ENCODE data around the gene PRKCA.
"Not testable (repeated sequence)": the region's sequence is repeated elsewhere in the genome, so short reads cannot be mapped to it uniquely, and the experiment has no call there.

PRKCA gene

DNA sequence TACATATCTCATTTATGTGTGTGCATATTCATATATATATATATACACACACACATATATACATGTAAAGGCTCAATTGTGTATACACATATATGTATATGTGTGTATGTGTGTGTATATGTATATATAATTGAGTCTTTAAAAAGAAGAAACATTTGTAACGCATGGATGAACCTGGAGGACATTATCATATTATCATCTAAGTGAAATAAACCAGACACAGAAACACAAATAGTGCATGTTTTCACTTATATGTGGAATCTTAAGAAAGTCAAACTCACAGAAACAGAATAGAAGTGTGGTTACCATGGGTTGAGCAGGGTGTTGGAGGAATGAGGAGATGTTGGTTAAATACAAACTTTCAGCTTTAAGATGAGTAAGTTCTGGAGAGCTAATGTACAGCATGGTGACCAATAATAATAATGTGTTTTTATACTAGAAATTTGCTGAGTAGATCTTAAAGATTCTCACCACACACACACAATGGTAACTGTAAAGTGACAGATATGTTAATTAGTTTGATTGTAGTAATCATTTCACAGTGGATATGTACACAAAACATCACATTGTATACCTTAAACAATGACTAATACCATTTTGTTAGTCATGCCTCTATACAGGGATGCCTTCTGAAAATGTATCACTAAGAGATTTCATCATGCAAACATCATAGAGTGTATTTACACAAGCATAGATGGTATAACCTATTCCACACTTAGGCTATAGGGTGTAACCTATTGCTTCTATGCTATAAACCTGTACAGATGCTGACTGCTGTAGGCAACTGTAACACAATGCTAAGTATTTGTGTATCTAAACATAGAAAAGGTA, 399.9 kb downstream of the PRKCA start:
- H3K4me3 ChIP-seq: no peak overlapping the region

DNA sequence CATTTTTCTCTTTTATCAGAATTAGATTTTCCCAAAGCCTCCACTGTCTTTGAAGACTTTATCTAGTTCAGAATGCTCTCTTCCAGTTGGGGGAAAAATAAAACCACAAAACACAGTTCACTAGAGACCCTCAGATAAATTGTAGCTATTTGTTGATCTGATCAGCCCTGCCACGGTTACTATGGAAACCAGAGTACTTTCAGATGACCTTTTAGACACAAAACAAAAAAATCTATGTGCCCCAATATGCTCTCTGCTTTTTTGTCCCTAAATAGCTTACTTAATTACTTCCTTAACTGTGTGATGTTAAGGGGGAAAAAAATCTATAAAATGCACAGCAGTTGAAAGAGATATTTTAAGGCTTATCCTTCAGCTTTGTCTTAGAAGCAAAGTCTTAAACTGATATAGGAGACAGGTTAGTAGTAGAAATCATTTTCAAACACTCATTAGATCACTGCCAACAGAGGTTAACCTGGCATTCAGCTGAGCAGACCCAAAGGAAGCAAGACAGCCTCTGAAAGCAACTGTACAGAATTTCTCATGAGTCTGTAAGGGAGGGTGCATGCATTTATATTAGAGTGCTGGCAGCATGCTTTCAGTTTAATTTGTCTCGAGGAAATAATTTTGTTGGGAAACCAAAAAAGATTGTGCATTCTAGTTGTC, 402.6 kb downstream of the PRKCA start:
- H3K4me3 ChIP-seq: no peak overlapping the region
- peak overlapping the region in 1 of 21 experiments; percentile 23 for H3K27ac ChIP-seq

More for the DNA sequence above, 399.9 kb downstream of the PRKCA start:
- no peak overlapping the region for H3K27ac ChIP-seq

DNA sequence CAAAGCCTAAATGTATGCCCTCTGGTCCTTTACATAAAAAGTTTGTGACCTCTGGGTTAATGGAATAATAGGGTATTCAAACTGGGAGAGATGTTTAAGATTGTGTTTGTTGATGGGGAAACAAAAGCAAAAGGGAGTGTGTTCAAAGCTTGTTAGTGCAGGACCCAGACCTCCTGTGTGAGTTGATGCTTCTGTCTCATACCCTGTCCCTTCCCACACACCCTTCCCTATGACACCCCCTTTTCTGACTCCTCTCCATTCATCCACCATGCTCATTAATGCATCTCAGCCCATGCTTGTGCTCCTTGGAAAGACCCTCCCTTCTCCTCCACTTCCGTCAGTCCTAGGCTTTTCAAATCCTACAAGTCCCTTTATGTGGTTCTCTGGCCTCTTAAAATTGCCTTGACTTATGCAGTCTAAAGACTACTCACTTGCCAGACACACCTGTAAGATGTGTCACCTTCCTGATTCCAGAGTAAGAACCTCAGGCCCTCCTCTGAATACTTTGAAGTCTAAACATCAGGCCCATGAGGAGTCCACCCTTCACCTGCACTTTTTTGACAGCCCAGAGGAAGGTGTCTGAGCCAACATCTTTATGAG, 404.5 kb downstream of the PRKCA start:
- Histone ChIP-seq H3K27ac (no peak overlapping the region), H3K4me3 (no peak overlapping the region)

DNA sequence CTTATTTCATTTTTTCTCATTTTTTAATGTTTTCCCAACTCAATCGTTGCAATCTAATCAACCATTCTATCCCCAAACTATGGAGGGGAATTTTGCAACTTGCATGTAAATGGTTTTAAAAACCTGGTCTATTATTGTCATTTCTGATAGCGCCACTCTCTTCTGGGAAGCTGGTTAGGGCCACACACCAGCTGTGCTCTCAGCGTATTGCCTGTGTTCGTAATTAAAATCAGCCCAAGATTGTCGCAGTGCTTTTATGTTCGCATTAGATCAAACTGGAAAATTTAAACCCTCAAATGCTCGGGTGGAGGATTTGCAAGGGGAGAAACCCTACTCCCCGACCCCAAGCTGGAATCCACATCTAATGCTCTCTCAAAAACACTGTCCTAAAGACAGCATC, 409.0 kb downstream of the PRKCA start:
- Histone ChIP-seq H3K4me3 (no peak overlapping the region), H3K27ac (peak overlapping the region in 1 of 21 experiments; percentile 67)

DNA sequence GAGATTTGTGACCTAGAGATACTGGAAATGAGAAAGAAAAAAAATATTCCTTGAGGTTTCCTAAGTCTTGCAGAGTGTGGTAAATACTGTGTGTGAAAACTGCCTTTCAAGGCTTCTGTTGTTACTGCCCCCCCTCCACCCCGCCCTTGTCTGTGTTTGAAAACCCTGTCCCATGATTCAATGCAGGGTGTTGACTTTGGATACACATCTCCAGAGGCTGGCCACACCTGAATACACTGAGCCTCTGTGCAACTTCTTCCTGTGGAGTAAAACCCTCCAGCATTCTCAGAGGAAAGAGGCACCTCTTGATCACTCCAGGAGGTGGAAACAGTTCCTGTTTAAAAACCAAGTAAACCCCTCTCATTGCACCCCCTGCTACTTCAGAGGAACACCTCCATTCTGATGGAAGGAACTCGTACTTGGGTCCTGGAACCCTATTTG, 409.5 kb downstream of the PRKCA start:
- H3K27ac ChIP-seq: peak overlapping the region in 5 of 21 experiments; percentile 4 to 67 (median 30)
- no peak overlapping the region for H3K4me3 ChIP-seq

DNA sequence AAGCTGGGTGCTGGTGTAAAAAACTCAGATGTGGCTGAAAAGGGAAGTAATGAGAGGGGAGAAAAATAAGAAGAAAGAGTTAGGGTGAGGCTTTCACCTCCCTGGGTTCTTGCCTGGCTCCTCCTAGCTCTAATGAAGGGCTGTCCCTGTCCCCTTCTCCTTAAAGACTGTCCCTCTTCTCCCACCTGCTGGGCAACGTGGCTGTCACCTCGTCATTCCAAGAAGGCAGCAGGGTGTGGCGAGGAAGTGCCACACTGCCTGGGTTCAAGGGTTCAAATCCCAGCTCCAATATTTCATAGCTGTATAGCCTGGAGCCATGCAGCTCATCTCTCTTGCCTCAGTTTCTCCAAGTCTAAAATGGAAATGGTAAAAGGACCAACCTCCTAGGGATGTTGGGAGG, 410.0 kb downstream of the PRKCA start:
- Histone ChIP-seq H3K27ac (peak overlapping the region in 5 of 21 experiments; percentile 4 to 67 (median 30)), H3K4me3 (no peak overlapping the region)

DNA sequence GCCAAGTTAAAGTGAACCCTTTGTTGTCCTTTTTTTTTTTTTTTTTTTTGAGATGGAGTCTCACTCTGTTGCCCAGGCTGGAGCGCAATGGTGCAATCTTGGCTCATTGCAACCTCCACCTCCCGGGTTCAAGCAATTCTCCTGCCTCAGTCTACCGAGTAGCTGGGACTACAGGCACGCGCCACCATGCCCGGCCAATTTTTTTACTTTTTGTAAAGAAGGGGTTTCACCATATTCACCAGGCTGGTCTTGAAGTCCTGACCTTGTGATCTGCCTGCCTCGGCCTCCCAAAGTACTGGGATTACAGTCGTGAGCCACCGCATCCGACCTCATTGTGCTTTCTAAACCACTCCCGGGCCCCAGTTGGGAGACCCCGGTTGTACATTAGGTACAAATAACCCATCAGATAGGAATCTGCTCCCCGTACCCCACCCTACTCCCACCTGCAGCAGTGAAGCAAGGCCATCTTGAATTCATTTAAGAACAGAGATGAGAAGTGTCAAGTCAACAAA, 410.7 kb downstream of the PRKCA start:
- H3K27ac ChIP-seq: peak overlapping the region in 1 of 21 experiments; percentile 67
- not testable (repeated sequence) for H3K4me3 ChIP-seq

DNA sequence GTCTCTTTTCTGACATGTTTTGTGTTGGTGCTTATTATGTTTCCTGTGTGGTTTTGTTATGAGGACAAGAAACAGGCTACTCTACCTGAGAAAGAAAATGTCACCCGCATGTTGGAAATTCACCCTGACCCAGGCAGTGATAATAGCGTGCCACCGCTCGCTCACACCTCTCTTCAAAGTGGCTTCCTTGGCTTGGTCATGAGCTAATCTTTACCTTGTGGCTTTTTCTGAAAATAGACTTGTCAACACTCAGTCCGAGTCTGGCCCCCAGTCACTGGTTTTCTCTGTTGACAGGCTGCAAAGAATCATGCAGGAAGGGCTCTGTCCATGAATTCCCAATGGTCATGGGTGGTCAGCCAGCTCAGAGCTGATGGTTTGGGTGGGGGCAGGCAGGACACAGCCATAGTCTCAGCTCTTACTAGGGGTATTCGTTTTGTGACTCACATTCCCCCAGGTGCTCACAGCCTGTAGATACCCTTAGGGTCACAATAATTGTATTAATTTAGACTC, 411.2 kb downstream of the PRKCA start:
- Histone ChIP-seq H3K27ac (peak overlapping the region in 1 of 21 experiments; percentile 38), H3K4me3 (no peak overlapping the region)

DNA sequence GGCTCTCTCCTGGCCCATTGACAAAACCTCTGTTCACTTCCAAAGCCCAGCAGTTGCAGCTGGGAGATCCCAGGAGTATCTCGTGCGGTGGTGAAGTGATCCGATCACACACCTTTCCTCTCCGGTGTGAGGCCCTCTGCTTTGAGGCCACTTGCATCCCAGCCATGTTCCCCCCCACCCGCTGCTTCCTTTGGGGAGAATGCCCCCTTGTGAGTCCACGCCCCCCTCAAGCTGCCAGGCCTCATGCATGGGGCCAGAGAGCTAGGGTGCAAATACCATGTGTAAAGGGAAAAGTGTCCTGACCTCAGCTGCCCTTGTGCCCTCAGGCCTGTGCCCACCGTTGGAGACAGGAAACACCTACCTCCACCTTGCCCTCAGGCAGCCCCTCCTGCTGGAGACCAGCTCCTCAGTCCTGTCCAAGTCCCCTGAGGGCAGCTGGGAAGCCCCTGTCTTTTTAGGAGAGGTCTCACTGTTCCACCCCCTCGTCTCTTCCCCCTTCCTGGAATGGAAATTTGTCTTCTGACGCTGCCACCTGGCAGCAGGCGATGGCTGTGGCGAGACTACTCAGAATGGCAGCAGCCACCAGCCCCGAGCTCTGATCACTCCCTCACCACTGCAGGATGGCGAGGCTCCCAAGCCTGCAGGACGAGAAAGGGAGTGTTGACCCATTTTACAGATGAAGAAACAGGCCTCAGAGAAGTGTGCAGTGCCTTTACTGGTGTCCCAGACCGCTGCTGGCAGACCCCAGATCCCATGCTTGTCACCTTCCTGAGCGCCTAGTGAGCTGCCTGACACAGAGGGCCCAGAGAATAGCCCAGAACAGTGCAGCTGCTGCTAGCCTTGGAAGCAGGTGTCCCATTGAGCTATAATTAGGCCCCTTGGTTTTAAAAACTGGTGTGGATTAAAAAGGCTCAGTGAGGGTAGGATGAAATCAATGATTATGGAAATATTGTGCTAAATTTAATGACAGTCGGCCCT, 411.9 kb downstream of the PRKCA start:
- H3K4me3 ChIP-seq: no peak overlapping the region
- H3K27ac ChIP-seq: peak overlapping the region in 1 of 21 experiments; percentile 38

DNA sequence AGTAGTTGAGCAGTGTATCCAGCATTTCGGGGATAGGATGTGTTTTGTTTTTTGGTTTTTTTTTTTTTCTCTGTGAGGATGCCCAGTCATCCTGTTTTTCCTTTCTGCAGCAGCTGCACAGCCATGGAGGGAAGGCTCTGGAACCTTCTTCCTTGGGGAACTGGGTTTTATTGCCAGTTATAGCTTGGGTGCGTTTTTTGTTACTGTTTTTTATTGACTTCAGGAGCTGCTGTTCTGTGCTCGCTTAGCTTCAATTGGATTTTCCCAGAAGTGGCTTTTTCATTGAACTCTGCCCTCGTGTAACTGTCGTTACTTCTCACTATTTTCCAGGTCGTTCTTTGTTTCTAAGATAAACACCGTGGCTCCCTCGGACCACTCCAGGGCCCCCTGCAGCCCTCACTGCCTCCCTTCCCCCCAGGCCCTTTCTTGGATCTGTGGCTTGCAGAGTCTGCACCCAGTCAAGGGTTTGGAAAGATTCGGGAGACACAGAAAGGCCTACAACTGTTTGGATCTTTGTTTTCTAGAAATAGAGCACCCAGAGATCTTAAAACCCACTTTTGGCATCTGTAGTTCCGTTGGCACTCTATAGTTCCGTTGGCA, 412.8 kb downstream of the PRKCA start:
- Histone ChIP-seq H3K27ac (no peak overlapping the region), H3K4me3 (no peak overlapping the region)

DNA sequence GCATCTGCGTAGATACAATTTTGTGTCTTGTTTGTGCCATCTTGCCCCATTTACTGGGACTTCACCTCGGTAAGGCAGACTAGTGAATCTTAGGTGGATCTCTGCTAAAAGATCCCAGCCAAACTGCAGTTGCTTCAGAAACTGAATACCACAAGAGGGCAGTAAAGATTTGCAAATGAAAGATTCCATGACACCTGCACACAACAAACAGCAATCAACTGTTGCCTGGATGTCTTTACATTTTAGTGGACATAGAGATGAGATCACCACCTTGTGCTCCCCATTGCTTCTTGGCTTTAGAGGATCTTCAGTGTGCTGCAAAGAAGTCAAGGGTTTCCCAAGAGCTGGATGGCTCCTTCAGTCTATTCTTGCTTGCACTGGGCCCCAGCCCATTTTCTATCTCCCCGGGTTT, 413.3 kb downstream of the PRKCA start:
- no peak overlapping the region for H3K27ac ChIP-seq
- no peak overlapping the region for H3K4me3 ChIP-seq

DNA sequence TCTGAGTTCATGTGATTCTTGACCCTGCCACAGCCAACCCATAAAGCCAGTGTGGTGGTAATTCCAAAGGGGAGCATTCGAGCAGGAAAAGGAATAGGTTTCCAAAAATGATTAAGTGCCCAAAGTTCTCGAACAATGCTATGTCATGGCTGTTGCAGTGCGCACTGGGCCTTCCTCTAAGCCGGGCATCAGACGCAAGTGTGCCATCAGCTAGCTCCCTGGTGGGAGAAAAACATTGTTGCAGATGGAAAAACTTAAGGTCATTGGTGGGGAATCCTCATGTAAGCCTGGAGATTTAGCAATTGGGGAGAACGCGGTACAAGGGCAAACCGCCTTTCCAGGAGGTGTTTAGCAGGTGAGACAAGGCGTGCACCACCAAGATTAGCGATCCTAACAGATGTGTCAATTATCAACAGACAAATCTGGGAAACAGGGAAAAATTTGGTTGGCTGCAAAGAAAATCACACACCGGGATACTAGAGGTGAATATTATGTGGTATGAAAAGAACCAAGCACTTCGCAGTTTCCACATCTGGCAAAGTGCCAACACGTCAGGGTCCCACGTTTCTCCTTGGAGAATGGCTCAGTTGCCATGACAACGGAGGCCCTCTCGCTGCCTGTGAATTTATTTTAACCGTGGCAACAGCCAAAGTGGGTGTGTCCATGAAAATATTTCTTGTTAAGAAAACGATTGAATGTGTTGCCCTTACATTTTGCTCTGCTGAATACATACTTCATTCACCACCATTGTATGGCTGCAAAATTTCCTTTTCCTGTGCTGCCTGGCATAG, 414.0 kb downstream of the PRKCA start:
- H3K4me3 ChIP-seq: no peak overlapping the region
- H3K27ac ChIP-seq: no peak overlapping the region

DNA sequence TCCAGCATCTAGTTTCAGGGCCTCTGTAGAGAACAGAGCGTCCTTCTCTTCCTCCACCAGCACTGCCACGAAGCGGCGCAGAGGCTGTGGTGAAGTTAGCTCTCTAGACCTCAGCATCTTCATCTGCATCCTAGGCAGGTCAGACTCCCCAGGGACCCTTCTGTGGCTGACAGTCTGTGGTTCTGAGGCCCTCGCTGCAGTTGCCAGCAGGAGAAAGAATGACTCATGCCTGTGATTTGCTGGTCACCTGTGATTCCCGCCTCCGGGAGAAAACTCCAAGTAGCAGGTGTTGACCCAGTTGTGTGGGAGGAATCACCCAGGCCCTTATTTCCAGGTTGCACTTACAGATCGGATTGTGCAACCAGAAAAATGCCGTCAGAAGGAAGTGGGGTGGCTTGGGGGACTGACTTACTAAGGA, 415.2 kb downstream of the PRKCA start:
- Histone ChIP-seq H3K4me3 (no peak overlapping the region), H3K27ac (no peak overlapping the region)

DNA sequence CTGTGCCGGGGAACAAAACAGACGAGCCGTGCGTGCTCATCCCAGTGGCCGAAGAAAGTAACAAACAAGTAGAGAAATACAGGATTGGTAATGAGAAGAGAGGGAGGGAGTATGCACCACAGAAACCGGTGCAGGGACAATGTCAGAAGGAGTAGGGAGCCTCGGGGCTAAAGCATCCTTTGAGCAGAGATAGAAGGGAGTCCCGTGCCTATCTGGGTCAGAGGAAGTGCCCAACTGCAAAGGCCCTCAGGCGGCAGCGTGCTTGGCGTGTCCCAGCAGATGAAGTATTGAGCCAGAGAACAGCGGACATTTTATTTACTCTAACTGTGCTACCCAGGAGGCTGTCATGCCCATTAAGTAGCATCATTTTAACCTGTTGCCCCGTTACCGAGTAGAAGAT, 417.6 kb downstream of the PRKCA start:
- H3K4me3 ChIP-seq: no peak overlapping the region
- no peak overlapping the region for H3K27ac ChIP-seq

DNA sequence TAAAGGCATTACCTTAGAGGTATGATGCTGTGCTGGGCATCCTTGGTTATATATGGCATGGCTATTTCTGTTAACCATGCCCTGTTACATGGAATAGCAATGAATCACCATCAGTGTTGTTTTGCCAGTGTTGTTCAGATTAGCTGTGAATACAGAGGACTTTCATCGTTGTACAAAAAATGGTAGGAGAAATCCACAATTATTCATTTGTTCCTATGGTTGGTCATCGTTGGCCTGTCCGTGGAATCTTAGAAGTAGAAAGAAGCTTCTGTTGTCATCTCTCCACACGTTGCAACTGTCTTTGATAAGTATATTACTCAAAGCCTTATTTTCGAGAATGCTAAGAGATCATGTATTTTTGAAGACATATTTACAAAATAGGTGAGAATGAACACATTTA, 418.2 kb downstream of the PRKCA start:
- H3K4me3 ChIP-seq: no peak overlapping the region

DNA sequence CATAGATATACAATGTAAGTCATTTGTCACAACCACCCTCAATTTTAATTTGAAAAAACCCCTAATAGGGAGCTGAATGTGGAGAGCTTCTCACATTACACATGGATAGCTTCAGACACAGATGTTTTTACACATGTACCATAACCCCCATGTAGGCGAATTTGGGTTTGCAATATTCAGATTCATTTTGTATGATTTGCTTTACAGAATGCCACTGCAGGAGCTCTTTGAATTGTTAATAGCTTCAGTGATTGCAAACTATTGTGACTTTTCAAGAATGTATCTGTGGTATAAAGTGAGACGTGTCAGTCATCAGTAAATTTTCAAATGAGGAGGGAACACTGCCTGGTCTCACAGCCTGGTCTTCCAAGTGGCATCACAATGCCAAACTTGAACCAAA, 419.9 kb downstream of the PRKCA start:
- H3K4me3 ChIP-seq: no peak overlapping the region
- H3K27ac ChIP-seq: no peak overlapping the region

More for the DNA sequence above, 418.2 kb downstream of the PRKCA start:
- H3K27ac ChIP-seq: no peak overlapping the region

DNA sequence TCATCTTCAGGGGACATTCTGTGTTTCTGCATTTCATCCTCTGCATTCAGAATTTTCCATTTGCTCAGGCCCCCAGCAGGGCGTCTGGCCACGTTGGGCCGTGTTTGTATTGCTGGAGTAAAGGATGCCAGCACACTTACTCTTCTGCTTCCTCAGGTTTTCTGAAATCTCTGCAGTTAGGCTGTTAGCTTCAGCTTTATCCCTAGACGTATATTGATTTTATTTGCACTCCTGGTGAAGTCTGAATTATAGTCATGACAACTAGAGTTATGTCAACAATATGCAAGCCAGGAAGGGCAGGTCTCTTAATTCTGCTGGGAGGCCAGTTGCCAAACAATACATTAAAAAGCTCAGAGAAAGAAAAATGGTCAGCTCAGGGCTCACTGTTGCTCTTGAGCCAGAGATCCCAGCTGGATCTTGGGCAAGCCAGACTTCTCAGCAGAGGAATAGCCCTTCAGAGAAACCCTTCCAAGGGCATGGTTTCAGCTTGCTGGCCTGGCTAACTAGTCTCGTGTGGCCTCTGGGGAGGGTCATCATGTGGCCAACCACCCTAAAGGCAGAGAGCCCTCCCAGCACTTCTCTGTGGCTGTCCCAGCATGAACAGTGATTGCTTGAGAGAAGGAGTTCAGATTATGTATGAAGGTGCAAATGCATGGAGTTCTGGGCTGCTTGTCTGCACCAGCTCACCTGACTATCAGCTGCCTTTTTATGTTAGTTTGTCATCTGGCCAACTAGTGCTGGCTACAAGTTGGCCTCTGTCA, 422.3 kb downstream of the PRKCA start:
- Histone ChIP-seq H3K27ac (no peak overlapping the region), H3K4me3 (no peak overlapping the region)

Data from skin epidermis (tissue), 12 donors.